Measurements from ENCODE around the gene CCND2.

GRCh38 chr12:4273652-4274395 is at the start of gene CCND2:
- TF ChIP-seq EZH2 (IDR thresholded peaks at IDR 0.05; ENCODE audit: low read length, unreplicated experiment) (peak; percentile 97), CTCF (conservative IDR thresholded peaks at IDR 0.05; ENCODE audit: low read depth, low read length) (no peak)
